ENCODE results near the gene ZNG1A.
"Not testable (repeated sequence)": the region's sequence is repeated elsewhere in the genome, so short reads cannot be mapped to it uniquely, and the experiment has no call there.

Gene ZNG1A

GRCh38 chr9:178140-178825 is 573 bp downstream of the ZNG1A start:
- not testable (repeated sequence) for DNase-seq (ENCODE audit: low read depth)

GRCh38 chr9:169757-170156 is 9.1 kb downstream of the ZNG1A start:
- not testable (repeated sequence) for DNase-seq (ENCODE audit: low read depth)

GRCh38 chr9:159871-160270 is 19.0 kb downstream of the ZNG1A start:
- DNase-seq (ENCODE audit: low read depth): not testable (repeated sequence)

- not testable (repeated sequence) for DNase-seq (ENCODE audit: low read depth)
These were observed 27.7 kb downstream of the ZNG1A start for GRCh38 chr9:151173-151572.

GRCh38 chr9:139880-140279 is 39.0 kb downstream of the ZNG1A start:
- DNase-seq (ENCODE audit: low read depth): not testable (repeated sequence)

- DNase-seq (ENCODE audit: low read depth): not testable (repeated sequence)
These were observed 60.8 kb downstream of the ZNG1A start, which contains the start of gene FOXD4 for GRCh38 chr9:117995-118467. FOXD4 (minus strand) TSS chr9:118417; CDS start chr9:118119, 298 bp downstream.

- DNase-seq (ENCODE audit: low read depth): not testable (repeated sequence)
These were observed 61.5 kb downstream of the ZNG1A start for GRCh38 chr9:117144-117994.

GRCh38 chr9:116239-117077 is 62.4 kb downstream of the ZNG1A start:
- DNase-seq (ENCODE audit: low read depth): not testable (repeated sequence)

- not testable (repeated sequence) for DNase-seq (ENCODE audit: low read depth)
These were observed 63.8 kb downstream of the ZNG1A start for GRCh38 chr9:115118-115451.

GRCh38 chr9:114267-115117 is 64.4 kb downstream of the ZNG1A start:
- DNase-seq (ENCODE audit: low read depth): not testable (repeated sequence)

- not testable (repeated sequence) for DNase-seq (ENCODE audit: low read depth)
These were observed 65.2 kb downstream of the ZNG1A start for GRCh38 chr9:113468-114266.

- not testable (repeated sequence) for DNase-seq (ENCODE audit: low read depth)
These were observed 66.0 kb downstream of the ZNG1A start for GRCh38 chr9:112589-113467.

- DNase-seq (ENCODE audit: low read depth): not testable (repeated sequence)
These were observed 68.2 kb downstream of the ZNG1A start for GRCh38 chr9:110672-111071.

GRCh38 chr9:109540-109939 is 69.3 kb downstream of the ZNG1A start:
- DNase-seq (ENCODE audit: low read depth): not testable (repeated sequence)

- not testable (repeated sequence) for DNase-seq (ENCODE audit: low read depth)
These were observed 69.9 kb downstream of the ZNG1A start for GRCh38 chr9:108742-109495.

- DNase-seq (ENCODE audit: low read depth): not testable (repeated sequence)
These were observed 72.9 kb downstream of the ZNG1A start for GRCh38 chr9:105991-106390.

GRCh38 chr9:100430-100829 is 78.4 kb downstream of the ZNG1A start:
- DNase-seq (ENCODE audit: low read depth): not testable (repeated sequence)

GRCh38 chr9:99867-100266 is 79.0 kb downstream of the ZNG1A start:
- DNase-seq (ENCODE audit: low read depth): not testable (repeated sequence)

All from HS-5 (cell line).